HCT116 (cell line): ENCODE data around the gene SARM1. TPM values are rescaled to one million over a fixed set of nuclear protein-coding genes. Genes with fewer than 3 reads are reported as not detected.

Experiments used
- ATAC-seq: fragments of 200-7000 bp; cut with Tn5 transposase; 2 replicates; pipeline ENCODE4 v1.9.1; 2020; ENCODE audit warnings: mild to moderate bottlenecking, moderate library complexity
- BruUV-seq: library from RNA; stranded (reverse); fragments of 400-500 nt; replicated peaks from 2 replicates; lab custom pipeline; 2021; lab: Mats Ljungman, UMichigan
- CTCF ChIA-PET: fragments of 300-600 bp; sonication (Branson Sonifier 250); formaldehyde crosslinking; loops from one replicate; lab custom pipeline; 2021; ENCODE audit warnings: antibody characterized with exemption; lab: Charles Lee
- POLR2A ChIA-PET: fragments of 300-600, 350-600 bp; sonication (Branson Sonifier 250); formaldehyde crosslinking; loops from one replicate; lab custom pipeline; 2021; ENCODE audit warnings: antibody characterized with exemption; lab: Charles Lee
- RAD21 ChIA-PET, 2 experiments: fragments of 300-600 bp; sonication (Branson Sonifier 250); formaldehyde crosslinking; loops; one replicate each; lab custom pipeline; 2023; ENCODE audit warnings: low total read pairs in 2 of 2; ENCODE audit not compliant: uncharacterized antibody in 2 of 2, unreplicated experiment in 2 of 2, low non-redundant PET in 1 of 2; lab: Charles Lee
- DNase-seq: peaks from one replicate; pipeline ENCODE4 v3.0.0-alpha.2; 2010; ENCODE audit warnings: low read depth, low spot score
- H2AFZ ChIP-seq: fragments of 200-600 bp; shearing (Covaris generic), sonication (generic); 2 replicates; pipeline ENCODE4 v1.6.1; 2017; ENCODE audit warnings: low read depth, mixed run types, mixed read lengths, antibody characterized with exemption, low read length; ENCODE audit not compliant: poor library complexity, severe bottlenecking
- H3K27ac ChIP-seq: 2 replicates; pipeline ENCODE4 v1.5.1; 2012; ENCODE audit warnings: low read depth, low read length
- H3K27me3 ChIP-seq: fragments of 200-600 bp; sonication (generic); 2 replicates; pipeline ENCODE4 v1.6.1; 2016; ENCODE audit warnings: mixed run types, low read length, mixed read lengths; ENCODE audit not compliant: insufficient read depth
- H3K36me3 ChIP-seq, 2 experiments: fragments of 200-500 bp in 1 of 2; fragments of 200-600 bp in 1 of 2; sonication (Bioruptor generic) in 1 of 2; sonication (generic) in 1 of 2; 2 replicates each; pipeline versions ENCODE4 v1.5.1 to v1.6.1; 2014 to 2016; ENCODE audit warnings: low read length in 2 of 2, inconsistent platforms in 1 of 2, mixed read lengths in 1 of 2, mixed run types in 1 of 2; ENCODE audit not compliant: insufficient read depth in 2 of 2, control insufficient read depth in 1 of 2
- H3K4me1 ChIP-seq, 2 experiments: fragments of 200-600 bp in 1 of 2; sonication (generic) in 1 of 2; 2 replicates each; pipeline versions ENCODE4 v1.5.1 to v1.6.1; 2012 to 2017; ENCODE audit warnings: low read length in 2 of 2, inconsistent platforms in 1 of 2, mild to moderate bottlenecking in 1 of 2, mixed read lengths in 1 of 2, mixed run types in 1 of 2, moderate library complexity in 1 of 2; ENCODE audit not compliant: insufficient read depth in 2 of 2, control insufficient read depth in 1 of 2
- H3K4me2 ChIP-seq: fragments of 200-600 bp; sonication (generic); 2 replicates; pipeline ENCODE4 v1.6.1; 2017; ENCODE audit warnings: mixed run types, low read length, mixed read lengths
- H3K4me3 ChIP-seq, 2 experiments: fragments of 200-600 bp in 1 of 2; sonication (generic) in 1 of 2; replicated peaks in 1 of 2; 2 replicates each; pipeline ENCODE4 v1.5.1; 2011 to 2016; ENCODE audit warnings: low read length in 2 of 2, control low read depth in 1 of 2, low read depth in 1 of 2, mild to moderate bottlenecking in 1 of 2, mixed read lengths in 1 of 2, mixed run types in 1 of 2
- H3K79me2 ChIP-seq: fragments of 200-600 bp; sonication (generic); 2 replicates; pipeline ENCODE4 v1.6.1; 2017; ENCODE audit warnings: mild to moderate bottlenecking, mixed run types, low read length, moderate library complexity, mixed read lengths; ENCODE audit not compliant: insufficient read depth
- H3K9ac ChIP-seq: fragments of 200-600 bp; sonication (generic); 2 replicates; pipeline ENCODE4 v1.6.1; 2016; ENCODE audit warnings: low read length, mixed read lengths
- H3K9me2 ChIP-seq: fragments of 200-600 bp; sonication (generic), shearing (Covaris generic); 2 replicates; pipeline ENCODE4 v1.6.1; 2017; ENCODE audit warnings: mixed run types, mild to moderate bottlenecking, moderate library complexity; ENCODE audit not compliant: insufficient read depth
- H3K9me3 ChIP-seq, 2 experiments: fragments of 200-500 bp in 1 of 2; fragments of 200-600 bp in 1 of 2; sonication (Bioruptor generic) in 1 of 2; sonication (generic) in 1 of 2; 2 replicates each; pipeline ENCODE4 v1.6.1; 2014 to 2017; ENCODE audit warnings: low read length in 2 of 2, mixed read lengths in 2 of 2, inconsistent platforms in 1 of 2, low read depth in 1 of 2, mild to moderate bottlenecking in 1 of 2, mixed run types in 1 of 2, moderate library complexity in 1 of 2; ENCODE audit not compliant: control insufficient read depth in 1 of 2, insufficient read depth in 1 of 2
- H4K20me1 ChIP-seq: fragments of 200-600 bp; sonication (generic), shearing (Covaris generic); 2 replicates; pipeline ENCODE4 v1.6.1; 2017; ENCODE audit warnings: mixed run types, mild to moderate bottlenecking, moderate library complexity; ENCODE audit not compliant: insufficient read depth
- ATF3 ChIP-seq: IDR thresholded peaks from 2 replicates; pipeline ENCODE4 v1.6.1; 2012
- CEBPB ChIP-seq: IDR thresholded peaks from 2 replicates; pipeline ENCODE4 v1.6.1; 2012; ENCODE audit warnings: low read depth
- CTCF ChIP-seq, 3 experiments: fragments of 200-600 bp in 1 of 3; sonication (generic) in 1 of 3; IDR thresholded peaks in 2 of 3; conservative IDR thresholded peaks in 1 of 3; 2 replicates each; pipeline ENCODE4 v1.5.1; 2012 to 2017; ENCODE audit warnings: low read depth in 2 of 3, low read length in 2 of 3, antibody characterized with exemption in 1 of 3, borderline replicate concordance in 1 of 3, control low read depth in 1 of 3, mild to moderate bottlenecking in 1 of 3, mixed read lengths in 1 of 3, mixed run types in 1 of 3, moderate library complexity in 1 of 3; ENCODE audit not compliant: insufficient read depth in 1 of 3
- EGR1 ChIP-seq: IDR thresholded peaks from 2 replicates; pipeline ENCODE4 v1.6.1; 2012; ENCODE audit warnings: low read depth
- ELF1 ChIP-seq: IDR thresholded peaks from 2 replicates; pipeline ENCODE4 v1.6.1; 2012; ENCODE audit warnings: low read depth, borderline replicate concordance
- EZH2phosphoT487 ChIP-seq: fragments of 200-600 bp; IDR thresholded peaks from 2 replicates; pipeline ENCODE4 v1.6.1; 2018; ENCODE audit warnings: antibody characterized with exemption, borderline replicate concordance
- JUND ChIP-seq: IDR thresholded peaks from 2 replicates; pipeline ENCODE4 v1.6.1; 2012
- SP1 ChIP-seq: IDR thresholded peaks from 2 replicates; pipeline ENCODE4 v1.6.1; 2012; ENCODE audit warnings: low read depth
- SRF ChIP-seq: IDR thresholded peaks from 2 replicates; pipeline ENCODE4 v1.6.1; 2012; ENCODE audit warnings: low read depth
- TCF7L2 ChIP-seq: IDR thresholded peaks from 2 replicates; pipeline ENCODE4 v1.7.0; 2011; ENCODE audit warnings: borderline replicate concordance, inconsistent platforms; ENCODE audit not compliant: insufficient read depth, insufficient read length; ENCODE audit errors: extremely low read depth
- ZFX ChIP-seq: fragments of 450-650 bp; IDR thresholded peaks from 2 replicates; pipeline ENCODE4 v1.6.1; 2017
- ZNF274 ChIP-seq: fragments of 200-500 bp; sonication (Bioruptor generic); IDR thresholded peaks from 2 replicates; pipeline ENCODE4 v1.6.1; 2014; ENCODE audit warnings: mild to moderate bottlenecking, low read depth, low read length, inconsistent platforms
- intact Hi-C: fragments of 100-400 bp; cut with micrococcal nuclease; formaldehyde crosslinking; loops from 2 replicates; pipeline ENCODE4 v1.10.0; 2022
- total RNA-seq: library from RNA; stranded (reverse); gene quantifications from one replicate; pipeline ENCODE4 v1.2.1, GENCODE V29; 2021; ENCODE audit not compliant: unreplicated experiment
- TF ChIP-seq, protein P1 (sequence below): IDR thresholded peaks from 2 replicates; pipeline ENCODE4 v1.6.1; 2012

Gene SARM1
- total RNA-seq, 1 experiment from 2014 or later, result 1.3 TPM

DNA sequence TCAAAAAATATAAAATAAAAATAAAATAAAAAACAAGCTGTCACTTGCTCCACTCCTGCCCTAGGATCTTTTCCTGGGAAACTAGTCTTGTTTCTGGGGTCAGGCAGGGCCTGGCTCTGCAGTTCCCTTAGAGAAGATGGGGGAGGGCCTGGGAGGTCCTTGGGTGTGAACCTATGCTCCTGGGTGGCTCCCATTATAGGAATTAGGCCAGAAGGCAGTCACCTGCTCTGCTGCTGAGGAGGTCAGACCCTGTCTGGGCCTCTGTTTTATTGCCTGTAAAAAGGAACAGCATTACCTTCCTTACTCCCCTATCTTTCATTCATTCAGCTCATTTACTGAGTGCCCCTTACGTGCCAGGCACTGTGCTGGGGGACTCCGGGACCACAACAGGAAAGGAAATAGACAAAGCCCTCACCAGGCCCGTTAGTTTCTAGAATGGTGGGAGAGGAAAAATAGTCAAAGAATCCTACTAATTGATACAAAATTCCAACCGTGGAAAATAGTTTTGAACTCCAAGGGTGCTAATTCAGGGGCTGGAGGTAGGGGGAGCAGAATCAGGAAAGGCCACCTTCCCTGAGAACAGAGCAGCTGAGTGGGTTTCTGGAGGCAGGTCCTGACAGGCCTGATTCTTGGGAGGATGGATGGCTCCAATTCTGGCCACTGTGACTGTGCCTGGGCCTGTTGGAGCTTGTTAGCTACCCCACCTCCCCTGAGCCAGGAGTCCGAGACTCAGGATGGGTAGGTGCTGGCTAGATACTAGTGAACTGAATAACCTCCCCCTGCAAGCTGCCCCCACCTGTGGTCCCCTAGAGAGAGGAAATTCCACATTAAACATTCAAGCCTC is 35.9 kb downstream of the SARM1 start:
- no peak for ATAC-seq
- peaks cover 10 to 11% of the 10 kb centered on the region in 2 experiments; a peak in 2 of 4 replicates for H3K36me3 ChIP-seq
- peaks cover 12% of the 10 kb centered on the region; the same call in 1 of the 2 replicates for H3K79me2 ChIP-seq
- no peaks in the 10 kb centered on the region for H3K27me3 ChIP-seq
- H3K9me2 ChIP-seq, result no peaks in the 10 kb centered on the region
- ChIA-PET CTCF (interaction anchor here (3.2 kb wide), 1 partner anchor 10 kb away, joined by 20 read pairs; no protein-coding TSS in a partner anchor), RAD21 (no interaction called here), POLR2A (interaction anchor here (1.8 kb wide), 1 partner anchor 9 kb away, joined by 4 read pairs; no protein-coding TSS in a partner anchor)
- no peaks in the 10 kb centered on the region for H3K9me3 ChIP-seq
- TF ChIP-seq CTCF (IDR thresholded peaks at IDR 0.05 in 2 of 3, conservative IDR thresholded peaks at IDR 0.05 in 1 of 3; ENCODE audit: borderline replicate concordance in 1 of 3, insufficient read depth in 1 of 3, low read depth in 2 of 3, low read length in 2 of 3), result peak in 1 of 3 experiments; percentile 16; a peak in 1 of 6 replicates
- no peak for TF ChIP-seq ELF1
- 0 out of 2 replicates have a peak overlapping the region, but pooled peaks have one; percentile 7 for H3K4me2 ChIP-seq
- no TSS peak for BruUV-seq
- H3K4me1 ChIP-seq, result peaks cover 4 to 26% of the 10 kb centered on the region in 2 experiments; a peak in 3 of 4 replicates
- DNase-seq, result no peak
- H3K4me3 ChIP-seq, result no peak overlapping the region
- H4K20me1 ChIP-seq, result no peaks in the 10 kb centered on the region
- intact Hi-C loops, result no loop called here
- no peak overlapping the region for H3K27ac ChIP-seq
- no peak overlapping the region for H3K9ac ChIP-seq
- no peak overlapping the region for H2AFZ ChIP-seq

DNA sequence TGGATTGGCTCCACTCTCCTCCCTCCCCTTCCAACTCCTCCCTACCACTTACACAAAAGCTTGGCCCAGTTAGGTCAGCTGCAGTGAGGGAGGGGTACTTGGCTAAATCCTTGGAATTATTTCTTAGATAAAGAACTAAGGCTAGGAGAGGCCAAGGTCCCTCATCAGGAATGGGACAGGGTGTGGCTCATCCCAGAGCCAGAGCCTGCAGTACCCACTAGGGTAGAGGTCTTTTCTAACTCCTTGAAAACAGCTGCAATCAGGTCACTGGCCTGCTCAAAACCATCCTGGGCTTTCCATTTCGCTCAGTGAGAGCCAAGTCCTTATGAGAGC is 36.4 kb downstream of the SARM1 start:
- ChIA-PET POLR2A (interaction anchor here (1.8 kb wide), 1 partner anchor 8 kb away, joined by 4 read pairs; no protein-coding TSS in a partner anchor), RAD21 (no interaction called here), CTCF (interaction anchor here (3.2 kb wide), 1 partner anchor 9 kb away, joined by 20 read pairs; no protein-coding TSS in a partner anchor)
- H3K79me2 ChIP-seq, result peaks cover 12% of the 10 kb centered on the region; the same call in 1 of the 2 replicates
- H3K4me1 ChIP-seq, result peaks cover 4 to 26% of the 10 kb centered on the region in 2 experiments; a peak in 3 of 4 replicates
- no peaks in the 10 kb centered on the region for H4K20me1 ChIP-seq
- H3K9me3 ChIP-seq, result no peaks in the 10 kb centered on the region
- H3K9ac ChIP-seq, result no peak overlapping the region
- BruUV-seq, result no TSS peak
- 0 out of 2 replicates have a peak overlapping the region, but pooled peaks have one; percentile 7 for H3K4me2 ChIP-seq
- H3K27me3 ChIP-seq, result no peaks in the 10 kb centered on the region
- H2AFZ ChIP-seq, result no peak overlapping the region
- H3K27ac ChIP-seq, result no peak overlapping the region
- H3K9me2 ChIP-seq, result no peaks in the 10 kb centered on the region
- DNase-seq, result no peak
- H3K36me3 ChIP-seq, result peaks cover 6 to 7% of the 10 kb centered on the region in 2 experiments; a peak in 2 of 4 replicates
- intact Hi-C loops, result no loop called here
- H3K4me3 ChIP-seq, result no peak overlapping the region
- no peak for ATAC-seq
- no peak for TF ChIP-seq ATF3
- no peak for TF ChIP-seq ZNF274
- TF ChIP-seq EZH2phosphoT487, result no peak
- TF ChIP-seq, protein P1, sequence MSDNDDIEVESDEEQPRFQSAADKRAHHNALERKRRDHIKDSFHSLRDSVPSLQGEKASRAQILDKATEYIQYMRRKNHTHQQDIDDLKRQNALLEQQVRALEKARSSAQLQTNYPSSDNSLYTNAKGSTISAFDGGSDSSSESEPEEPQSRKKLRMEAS, result no peak
- no peak for TF ChIP-seq TCF7L2
- TF ChIP-seq ZFX, result no peak
- TF ChIP-seq SRF, result no peak
- TF ChIP-seq CEBPB, result no peak
- no peak for TF ChIP-seq ELF1
- no peak for TF ChIP-seq JUND
- no peak for TF ChIP-seq SP1
- no peak for TF ChIP-seq EGR1
- TF ChIP-seq CTCF (IDR thresholded peaks at IDR 0.05 in 2 of 3, conservative IDR thresholded peaks at IDR 0.05 in 1 of 3; ENCODE audit: borderline replicate concordance in 1 of 3, insufficient read depth in 1 of 3, low read depth in 2 of 3, low read length in 2 of 3), result no peak
